KBM-7 (cell line): ENCODE results near the gene MVB12B.

Experiments
- DNase-seq: peaks from one replicate; pipeline ENCODE4 v3.0.0-alpha.2; 2015
- in situ Hi-C: fragments of 300-500 bp; cut with MboI; formaldehyde crosslinking; loops from 2 replicates; pipeline ENCODE4 v1.14.3; 2020; ENCODE audit warnings: low sequenced_read_pairs, low pct_unique_long_range_greater_than_20kb, mixed read lengths

Gene MVB12B

GRCh38 chr9:126490871-126491567 is 164.4 kb downstream of the MVB12B start:
- in situ Hi-C loops: loop anchor here (25.0 kb wide), 1 partner anchor 1079 kb away; no protein-coding TSS in a partner anchor

GRCh38 chr9:126491568-126491879 is 164.9 kb downstream of the MVB12B start:
- in situ Hi-C loops: loop anchor here (25.0 kb wide), 1 partner anchor 1079 kb away; no protein-coding TSS in a partner anchor
- no peak for DNase-seq

More at GRCh38 chr9:126490871-126491567, 164.4 kb downstream of the MVB12B start:
- peak; percentile 76 for DNase-seq

GRCh38 chr9:126491949-126492348 is 165.3 kb downstream of the MVB12B start:
- in situ Hi-C loops: loop anchor here (25.0 kb wide), 1 partner anchor 1080 kb away; no protein-coding TSS in a partner anchor
- DNase-seq: no peak

GRCh38 chr9:126494264-126494663 is 167.6 kb downstream of the MVB12B start:
- in situ Hi-C loops: loop anchor here (25.0 kb wide), 1 partner anchor 1082 kb away; no protein-coding TSS in a partner anchor
- no peak for DNase-seq

- in situ Hi-C loops: loop anchor here (25.0 kb wide), 1 partner anchor 1082 kb away; no protein-coding TSS in a partner anchor
- no peak for DNase-seq
These were observed 168.1 kb downstream of the MVB12B start for GRCh38 chr9:126494746-126495145.

GRCh38 chr9:126495411-126496180 is 169.0 kb downstream of the MVB12B start:
- no peak for DNase-seq
- in situ Hi-C loops: loop anchor here (25.0 kb wide), 1 partner anchor 1083 kb away; no protein-coding TSS in a partner anchor

- in situ Hi-C loops: loop anchor here (25.0 kb wide), 1 partner anchor 1084 kb away; no protein-coding TSS in a partner anchor
- DNase-seq: no peak
These were observed 169.6 kb downstream of the MVB12B start for GRCh38 chr9:126496181-126496576.

GRCh38 chr9:126496781-126497659 is 170.4 kb downstream of the MVB12B start:
- in situ Hi-C loops: loop anchor here (25.0 kb wide), 1 partner anchor 1085 kb away; no protein-coding TSS in a partner anchor

GRCh38 chr9:126497660-126498275 is 171.1 kb downstream of the MVB12B start:
- in situ Hi-C loops: loop anchor here (25.0 kb wide), 1 partner anchor 1085 kb away; no protein-coding TSS in a partner anchor
- DNase-seq: peak; percentile 66

More at GRCh38 chr9:126496781-126497659, 170.4 kb downstream of the MVB12B start:
- DNase-seq: no peak

GRCh38 chr9:126498331-126498730 is 171.7 kb downstream of the MVB12B start:
- in situ Hi-C loops: loop anchor here (25.0 kb wide), 1 partner anchor 1086 kb away; no protein-coding TSS in a partner anchor
- DNase-seq: no peak

- DNase-seq: peak; percentile 63
- in situ Hi-C loops: loop anchor here (25.0 kb wide), 1 partner anchor 1087 kb away; no protein-coding TSS in a partner anchor
These were observed 172.6 kb downstream of the MVB12B start for GRCh38 chr9:126499005-126499910.

- in situ Hi-C loops: loop anchor here (25.0 kb wide), 1 partner anchor 1088 kb away; no protein-coding TSS in a partner anchor
These were observed 173.4 kb downstream of the MVB12B start for GRCh38 chr9:126499911-126500599.

GRCh38 chr9:126500600-126501382 is 174.2 kb downstream of the MVB12B start:
- in situ Hi-C loops: no loop called here
- peak; percentile 82 for DNase-seq

More at GRCh38 chr9:126499911-126500599, 173.4 kb downstream of the MVB12B start:
- DNase-seq: no peak

GRCh38 chr9:126501383-126502331 is 175.0 kb downstream of the MVB12B start:
- DNase-seq: no peak
- in situ Hi-C loops: no loop called here
